ENCODE results near the gene NDOR1.

The NDOR1 gene

GRCh38 chr9:137206602-137207001, 1.1 kb downstream of the NDOR1 start:
- Mint-ChIP-seq H3K4me3 (peak overlapping the region; percentile 94 to 96 (median 95)), H3K4me1 (peaks cover 18% of the 10 kb centered on the region), H3K27ac (peak overlapping the region in 2 of 3 experiments; percentile 59 to 79), H3K9me3 (no peaks in the 10 kb centered on the region), H3K27me3 (ENCODE audit: low read depth) (peaks cover 4% of the 10 kb centered on the region), H3K36me3 (ENCODE audit: low read depth) (peaks cover 9% of the 10 kb centered on the region)
- TF ChIP-seq, protein P1, sequence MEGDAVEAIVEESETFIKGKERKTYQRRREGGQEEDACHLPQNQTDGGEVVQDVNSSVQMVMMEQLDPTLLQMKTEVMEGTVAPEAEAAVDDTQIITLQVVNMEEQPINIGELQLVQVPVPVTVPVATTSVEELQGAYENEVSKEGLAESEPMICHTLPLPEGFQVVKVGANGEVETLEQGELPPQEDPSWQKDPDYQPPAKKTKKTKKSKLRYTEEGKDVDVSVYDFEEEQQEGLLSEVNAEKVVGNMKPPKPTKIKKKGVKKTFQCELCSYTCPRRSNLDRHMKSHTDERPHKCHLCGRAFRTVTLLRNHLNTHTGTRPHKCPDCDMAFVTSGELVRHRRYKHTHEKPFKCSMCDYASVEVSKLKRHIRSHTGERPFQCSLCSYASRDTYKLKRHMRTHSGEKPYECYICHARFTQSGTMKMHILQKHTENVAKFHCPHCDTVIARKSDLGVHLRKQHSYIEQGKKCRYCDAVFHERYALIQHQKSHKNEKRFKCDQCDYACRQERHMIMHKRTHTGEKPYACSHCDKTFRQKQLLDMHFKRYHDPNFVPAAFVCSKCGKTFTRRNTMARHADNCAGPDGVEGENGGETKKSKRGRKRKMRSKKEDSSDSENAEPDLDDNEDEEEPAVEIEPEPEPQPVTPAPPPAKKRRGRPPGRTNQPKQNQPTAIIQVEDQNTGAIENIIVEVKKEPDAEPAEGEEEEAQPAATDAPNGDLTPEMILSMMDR (IDR thresholded peaks at IDR 0.05; ENCODE audit: unreplicated experiment in 3 of 3), result no peak

DNA sequence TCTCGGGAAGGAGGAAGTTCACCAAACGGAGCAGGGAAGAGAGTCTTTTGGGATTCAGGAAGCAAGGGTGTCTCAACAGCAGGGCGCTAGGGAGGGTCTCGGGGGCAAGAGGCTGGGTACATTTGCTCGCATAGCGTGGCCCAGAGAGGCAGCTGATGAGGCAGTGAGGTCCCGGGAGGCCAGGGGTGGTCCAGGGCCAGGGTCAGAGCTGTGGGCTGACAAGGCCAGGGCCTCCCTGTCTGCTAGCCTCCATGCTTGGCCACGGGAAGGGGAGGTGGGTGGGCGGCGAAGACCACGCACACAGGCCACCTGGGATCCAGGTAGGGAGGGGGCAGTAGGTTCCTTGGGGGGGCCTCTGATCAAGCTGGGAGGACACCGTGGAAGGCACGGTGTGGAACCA, 6.0 kb downstream of the NDOR1 start:
- H3K4me1 Mint-ChIP-seq, result peaks cover 2% of the 10 kb centered on the region
- H3K4me3 Mint-ChIP-seq, result no peak overlapping the region
- TF ChIP-seq, protein P1 (IDR thresholded peaks at IDR 0.05; ENCODE audit: unreplicated experiment in 3 of 3), result no peak

DNA sequence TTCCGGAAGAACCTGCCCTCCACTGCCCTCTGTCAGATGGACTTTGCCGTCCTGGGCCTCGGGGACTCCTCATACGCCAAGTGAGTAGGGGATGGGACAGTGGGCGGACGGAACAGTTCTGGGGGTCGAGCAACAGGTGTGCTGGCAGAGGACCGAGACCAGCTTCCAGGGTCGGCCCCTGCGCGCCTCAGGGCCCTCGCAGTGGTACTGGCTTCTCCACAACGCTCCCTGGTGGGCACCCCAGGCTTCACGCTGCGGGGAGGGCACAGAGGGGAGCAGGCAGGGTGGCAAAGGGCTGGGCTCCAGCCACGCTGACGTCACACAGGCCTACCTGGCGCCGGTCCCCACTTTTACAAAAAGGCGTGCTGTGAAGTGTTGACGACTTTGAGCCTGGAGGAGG, 7.0 kb downstream of the NDOR1 start:
- TF ChIP-seq, protein P1 (IDR thresholded peaks at IDR 0.05; ENCODE audit: unreplicated experiment in 3 of 3), result no peak
- Mint-ChIP-seq H3K27me3 (ENCODE audit: low read depth) (no peaks in the 10 kb centered on the region), H3K4me1 (peaks cover 5% of the 10 kb centered on the region), H3K4me3 (no peak overlapping the region), H3K9me3 (no peaks in the 10 kb centered on the region), H3K27ac (no peak overlapping the region), H3K36me3 (ENCODE audit: low read depth) (peaks cover 7% of the 10 kb centered on the region)

More for the DNA sequence above, 6.0 kb downstream of the NDOR1 start:
- no peaks in the 10 kb centered on the region for H3K9me3 Mint-ChIP-seq
- H3K27me3 Mint-ChIP-seq (ENCODE audit: low read depth), result no peaks in the 10 kb centered on the region
- no peak overlapping the region for H3K27ac Mint-ChIP-seq
- peaks cover 13% of the 10 kb centered on the region for H3K36me3 Mint-ChIP-seq (ENCODE audit: low read depth)

- Mint-ChIP-seq H3K27ac (no peak overlapping the region), H3K27me3 (ENCODE audit: low read depth) (no peaks in the 10 kb centered on the region), H3K36me3 (ENCODE audit: low read depth) (peaks cover 4% of the 10 kb centered on the region), H3K4me1 (peaks cover 5% of the 10 kb centered on the region), H3K9me3 (no peaks in the 10 kb centered on the region), H3K4me3 (no peak overlapping the region)
- TF ChIP-seq, protein P1 (IDR thresholded peaks at IDR 0.05; ENCODE audit: unreplicated experiment in 3 of 3), result no peak
Measured at GRCh38 chr9:137213160-137214060, 7.9 kb downstream of the NDOR1 start.

- H3K36me3 Mint-ChIP-seq (ENCODE audit: low read depth), result peaks cover 4% of the 10 kb centered on the region
- H3K27ac Mint-ChIP-seq, result no peak overlapping the region
- TF ChIP-seq, protein P1 (IDR thresholded peaks at IDR 0.05; ENCODE audit: unreplicated experiment in 3 of 3), result no peak
- peak overlapping the region in 1 of 3 experiments; percentile 27 for H3K4me3 Mint-ChIP-seq
- H3K9me3 Mint-ChIP-seq, result no peaks in the 10 kb centered on the region
- peaks cover 5% of the 10 kb centered on the region for H3K4me1 Mint-ChIP-seq
- no peaks in the 10 kb centered on the region for H3K27me3 Mint-ChIP-seq (ENCODE audit: low read depth)
Measured at GRCh38 chr9:137214620-137215019, 9.1 kb downstream of the NDOR1 start.
